GM13977 (cell line): Measurements from ENCODE around the gene RIMS1.

Experiments used
- DNase-seq: peaks from one replicate; pipeline ENCODE4 v3.0.0; 2012; ENCODE audit warnings: low spot score
- in situ Hi-C: fragments of 300-500 bp; cut with MboI; formaldehyde crosslinking; loops from one replicate; pipeline ENCODE4 v1.12.0; 2022; ENCODE audit warnings: low sequenced_read_pairs, low pct_unique_long_range_greater_than_20kb, mixed read lengths, inconsistent platforms; ENCODE audit not compliant: unreplicated experiment
- TF ChIP-seq, protein P1 (sequence below): IDR thresholded peaks from 2 replicates; pipeline ENCODE4 v1.5.1; 2012; ENCODE audit warnings: mild to moderate bottlenecking, control low read depth; ENCODE audit not compliant: insufficient read depth; ENCODE audit errors: extremely low read depth, missing control alignments

The RIMS1 gene

DNA sequence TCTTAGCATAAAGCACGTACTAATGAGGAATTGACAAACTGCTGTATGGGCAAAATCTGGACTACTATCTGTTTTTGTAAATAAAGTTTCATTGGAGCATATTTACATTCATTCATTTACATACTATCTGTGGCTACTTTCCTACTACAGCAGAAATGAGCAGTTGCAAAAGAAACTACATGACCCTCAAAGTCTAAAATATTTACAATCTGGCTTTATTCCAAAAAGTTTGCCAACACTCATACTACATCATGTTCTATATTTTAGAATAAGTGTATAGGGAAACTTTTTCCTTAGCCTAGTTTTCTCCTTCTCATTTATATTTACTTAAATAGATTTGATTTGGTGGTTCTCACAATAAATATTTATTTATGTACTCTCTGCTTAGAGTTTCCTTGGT lies 208.2 kb downstream of the RIMS1 start:
- in situ Hi-C loops: loop anchor here (25.0 kb wide), 2 partner anchors 557 to 707 kb away; no protein-coding TSS in a partner anchor
- DNase-seq: no peak
- TF ChIP-seq, protein P1, sequence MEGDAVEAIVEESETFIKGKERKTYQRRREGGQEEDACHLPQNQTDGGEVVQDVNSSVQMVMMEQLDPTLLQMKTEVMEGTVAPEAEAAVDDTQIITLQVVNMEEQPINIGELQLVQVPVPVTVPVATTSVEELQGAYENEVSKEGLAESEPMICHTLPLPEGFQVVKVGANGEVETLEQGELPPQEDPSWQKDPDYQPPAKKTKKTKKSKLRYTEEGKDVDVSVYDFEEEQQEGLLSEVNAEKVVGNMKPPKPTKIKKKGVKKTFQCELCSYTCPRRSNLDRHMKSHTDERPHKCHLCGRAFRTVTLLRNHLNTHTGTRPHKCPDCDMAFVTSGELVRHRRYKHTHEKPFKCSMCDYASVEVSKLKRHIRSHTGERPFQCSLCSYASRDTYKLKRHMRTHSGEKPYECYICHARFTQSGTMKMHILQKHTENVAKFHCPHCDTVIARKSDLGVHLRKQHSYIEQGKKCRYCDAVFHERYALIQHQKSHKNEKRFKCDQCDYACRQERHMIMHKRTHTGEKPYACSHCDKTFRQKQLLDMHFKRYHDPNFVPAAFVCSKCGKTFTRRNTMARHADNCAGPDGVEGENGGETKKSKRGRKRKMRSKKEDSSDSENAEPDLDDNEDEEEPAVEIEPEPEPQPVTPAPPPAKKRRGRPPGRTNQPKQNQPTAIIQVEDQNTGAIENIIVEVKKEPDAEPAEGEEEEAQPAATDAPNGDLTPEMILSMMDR: no peak

DNA sequence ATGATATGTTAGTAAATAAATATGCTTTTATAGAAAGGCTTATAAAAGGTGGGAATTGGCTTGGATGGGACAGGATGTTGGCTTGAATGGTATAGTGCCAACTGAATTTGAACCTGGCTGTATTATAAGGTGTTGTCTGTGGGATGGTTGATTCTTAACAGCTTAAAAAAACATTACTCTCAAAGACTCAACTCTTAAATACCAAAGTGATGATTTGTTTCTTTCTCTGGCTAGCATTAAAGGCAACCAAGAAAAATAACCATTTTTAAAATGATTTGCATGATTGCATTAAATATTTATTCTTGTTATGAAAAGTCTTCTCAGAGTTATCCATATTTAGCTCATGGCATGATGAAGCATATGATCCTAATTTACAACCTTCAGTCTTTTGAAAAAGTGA lies 216.2 kb downstream of the RIMS1 start:
- TF ChIP-seq, protein P1: no peak
- in situ Hi-C loops: no loop called here

DNA sequence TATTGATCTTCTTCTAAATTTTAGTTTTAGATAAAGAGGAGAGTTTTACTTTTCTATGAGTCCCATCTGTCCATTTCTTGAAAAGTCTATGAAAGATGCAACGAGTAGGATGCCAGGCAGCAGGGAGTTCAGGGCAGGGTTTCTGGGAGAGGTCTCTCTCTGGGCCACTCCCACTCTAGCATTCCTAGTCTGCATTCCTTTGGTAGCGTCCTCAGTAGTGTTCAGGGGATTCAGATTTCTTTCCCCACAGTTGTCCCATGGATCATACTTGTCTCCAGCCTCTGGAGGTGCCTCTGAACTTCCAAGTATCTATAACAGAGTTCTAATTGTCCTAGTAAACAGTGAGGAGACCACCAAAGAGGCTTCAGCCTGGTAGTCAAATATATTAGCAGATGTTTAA lies 225.3 kb downstream of the RIMS1 start:
- DNase-seq: no peak
- TF ChIP-seq, protein P1: no peak
- in situ Hi-C loops: no loop called here

More for the DNA sequence above, 216.2 kb downstream of the RIMS1 start:
- no peak for DNase-seq

DNA sequence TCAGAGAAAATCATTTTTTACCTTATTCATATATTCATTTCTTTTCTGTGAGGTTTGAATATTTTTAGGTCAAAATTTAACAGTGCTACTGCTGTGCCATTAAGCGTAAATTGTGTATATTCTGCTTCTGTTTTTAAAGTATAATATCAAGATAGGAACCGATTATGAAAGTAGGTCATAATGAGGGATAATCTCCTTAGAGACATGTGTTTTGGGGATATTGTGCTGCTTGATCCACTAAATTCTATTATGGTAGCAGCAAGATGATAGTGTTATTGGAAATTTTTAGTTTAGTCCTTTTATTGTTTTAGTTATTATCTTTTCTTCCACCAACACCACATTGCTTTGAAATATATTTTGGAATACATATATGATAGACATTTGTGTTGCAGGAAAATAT lies 244.0 kb downstream of the RIMS1 start:
- DNase-seq: no peak
- TF ChIP-seq, protein P1: no peak
- in situ Hi-C loops: no loop called here

DNA sequence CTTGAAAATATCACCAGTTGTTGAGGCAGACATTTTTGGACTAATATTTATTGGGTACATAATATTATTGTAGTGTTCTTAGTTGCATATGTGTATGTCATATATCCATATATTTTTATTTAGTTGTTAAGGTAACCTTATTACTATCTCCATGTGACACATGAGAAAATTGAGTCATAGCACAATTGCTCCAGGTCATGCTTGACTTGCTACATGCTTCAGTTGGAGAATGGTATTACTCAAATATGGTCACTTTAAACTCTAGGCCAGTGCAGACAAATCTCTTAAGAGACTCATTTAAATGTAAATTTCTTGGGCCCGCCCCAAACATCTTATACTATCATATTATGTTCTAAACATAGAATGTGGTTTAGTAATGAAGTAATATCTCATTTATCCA lies 246.1 kb downstream of the RIMS1 start:
- in situ Hi-C loops: no loop called here

DNA sequence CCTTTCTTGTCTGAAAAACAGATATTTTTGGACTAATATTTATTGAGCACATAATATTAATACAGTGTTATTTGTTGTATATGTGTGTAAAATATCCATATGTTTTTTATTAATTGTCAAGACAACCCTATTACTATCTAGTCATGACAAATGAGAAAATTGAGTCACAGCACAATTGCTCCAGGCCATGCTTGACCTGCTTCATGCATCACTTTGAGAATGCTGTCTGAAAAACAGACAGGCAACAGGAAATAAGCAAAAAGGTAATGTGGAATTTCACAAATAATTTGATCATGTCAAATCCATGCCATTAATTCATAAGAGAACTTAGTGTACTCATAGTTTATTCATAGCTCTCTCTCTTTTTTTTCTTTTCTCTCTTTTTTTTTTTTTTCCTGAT lies 246.5 kb downstream of the RIMS1 start:
- DNase-seq: no peak
- in situ Hi-C loops: no loop called here
- TF ChIP-seq, protein P1: no peak

More for the DNA sequence above, 246.1 kb downstream of the RIMS1 start:
- TF ChIP-seq, protein P1: no peak
- DNase-seq: no peak

DNA sequence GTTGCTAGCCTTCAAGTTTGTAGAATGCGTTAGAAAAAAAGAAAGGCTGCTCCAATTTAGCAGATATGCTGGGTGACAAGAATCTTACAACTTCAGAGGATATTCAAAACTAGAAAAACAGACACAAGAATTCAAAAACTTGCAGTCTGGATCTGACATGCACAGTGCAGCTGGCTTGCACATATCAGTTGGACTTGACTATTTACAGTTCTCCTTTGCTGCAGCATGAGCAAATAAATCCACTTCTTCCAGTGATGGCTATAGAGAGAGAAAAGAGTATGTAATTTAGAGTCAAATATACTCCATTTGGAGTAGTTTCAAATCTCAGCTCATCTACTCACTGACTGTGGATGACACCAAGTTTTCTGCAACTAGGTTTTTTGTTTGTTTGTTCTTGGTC lies 247.0 kb downstream of the RIMS1 start:
- no peak for DNase-seq
- TF ChIP-seq, protein P1: no peak
- in situ Hi-C loops: no loop called here
